Measurements from ENCODE around the gene LRRC41.
"Not testable (repeated sequence)": the region's sequence is repeated elsewhere in the genome, so short reads cannot be mapped to it uniquely, and the experiment has no call there.

The LRRC41 gene

DNA sequence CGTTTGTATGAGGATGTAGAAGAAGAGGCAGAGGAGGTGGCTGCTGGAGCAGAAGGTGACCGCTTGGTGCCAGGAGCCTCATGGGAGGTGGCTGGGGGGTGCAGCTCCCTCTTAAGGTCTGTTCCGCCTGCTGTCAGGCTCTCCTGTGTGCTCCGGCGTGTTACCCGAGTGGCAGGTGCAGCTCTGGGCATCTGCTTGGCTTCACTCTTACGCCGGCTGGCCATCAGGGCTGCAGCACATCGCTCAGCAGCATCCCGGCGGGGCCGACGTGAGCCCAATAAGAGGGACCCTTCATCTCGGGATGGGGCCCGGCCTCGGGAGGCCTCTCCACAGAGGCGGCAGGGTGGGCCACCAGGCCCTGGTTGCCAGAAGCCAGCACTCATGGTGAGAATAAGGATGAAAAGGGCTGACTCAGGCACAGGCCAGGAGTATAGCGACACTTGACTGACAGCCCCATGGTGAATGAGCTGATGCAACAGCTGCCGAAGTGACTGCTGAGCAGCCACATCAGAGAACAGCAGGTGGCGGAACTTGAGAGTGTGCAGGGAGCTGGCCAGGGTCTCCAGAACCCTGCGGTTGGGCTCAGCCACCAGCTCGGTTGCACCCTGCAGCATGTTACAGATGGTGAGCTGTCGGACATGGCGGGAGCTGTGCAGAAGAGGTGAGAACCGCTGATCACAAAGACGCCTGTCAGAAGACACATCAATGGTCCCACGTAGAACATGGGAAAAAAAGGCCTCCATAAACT lies 17.5 kb downstream of the LRRC41 start:
- peak; percentile 14 for DNase-seq (ENCODE audit: low read depth)

DNA sequence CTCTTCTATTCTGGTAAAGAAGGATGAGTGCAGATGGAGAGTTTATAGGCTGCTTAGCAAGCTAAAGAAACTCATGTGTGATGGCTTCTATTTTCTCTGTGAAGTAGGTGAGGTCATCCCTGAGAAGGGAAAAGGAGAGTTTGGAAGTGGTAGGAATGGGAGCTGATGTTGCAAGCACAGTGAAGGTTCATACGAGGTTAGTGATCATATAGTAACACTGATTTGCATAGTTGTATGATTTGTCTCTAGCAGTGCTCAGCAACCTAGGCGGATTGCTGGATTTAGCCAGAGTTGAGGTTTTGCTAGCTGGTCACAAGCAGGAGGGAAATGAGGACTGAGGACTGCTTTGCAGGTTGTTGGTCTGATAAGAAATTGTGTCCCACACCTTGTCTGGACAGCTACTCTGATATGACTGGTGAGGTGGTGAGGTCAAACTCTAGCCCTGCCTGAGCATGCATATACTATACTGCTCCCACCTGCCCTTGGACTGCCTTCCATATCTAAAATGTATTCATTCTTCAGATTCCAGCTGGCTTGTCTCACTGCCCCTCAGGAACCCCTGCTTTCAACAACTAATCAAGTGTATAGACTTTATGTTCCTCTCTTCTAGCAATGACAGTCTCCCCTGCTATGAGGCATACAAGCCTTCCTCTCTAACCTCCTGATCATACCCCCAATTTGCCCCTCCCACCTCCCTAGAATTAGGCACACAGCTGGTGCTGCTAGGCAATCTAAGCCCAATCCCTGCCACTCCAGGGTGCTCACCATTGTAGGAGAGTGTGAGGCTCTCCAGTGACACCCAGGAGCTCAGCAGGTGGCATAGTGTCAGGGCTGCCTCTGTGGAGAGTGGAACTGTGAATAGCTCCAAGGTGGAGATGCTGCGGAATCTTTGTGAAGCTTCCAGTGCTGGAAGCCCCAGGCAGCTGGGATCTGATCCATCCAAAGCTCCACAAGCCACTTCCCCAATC lies 18.5 kb downstream of the LRRC41 start:
- no peak for DNase-seq (ENCODE audit: low read depth)

DNA sequence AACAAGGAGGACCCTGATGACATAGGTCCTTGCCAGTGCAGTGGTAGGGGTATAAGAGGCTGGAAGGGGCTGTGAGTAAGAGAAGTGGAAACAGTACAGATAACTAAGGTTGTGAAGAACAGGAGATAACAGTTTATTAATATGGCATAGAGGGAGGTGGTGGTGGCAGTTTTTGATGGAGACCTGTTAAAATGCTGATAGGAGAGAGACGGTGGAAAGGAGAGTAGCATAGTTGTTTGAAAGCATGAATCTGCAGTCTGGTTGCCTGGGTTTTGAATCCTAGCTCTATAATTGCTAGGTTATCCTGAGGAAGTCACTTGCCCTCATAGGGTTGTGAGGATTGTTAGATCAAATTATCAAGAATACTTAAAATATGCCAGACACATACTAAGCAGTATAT lies 19.4 kb downstream of the LRRC41 start:
- DNase-seq (ENCODE audit: low read depth), result no peak

DNA sequence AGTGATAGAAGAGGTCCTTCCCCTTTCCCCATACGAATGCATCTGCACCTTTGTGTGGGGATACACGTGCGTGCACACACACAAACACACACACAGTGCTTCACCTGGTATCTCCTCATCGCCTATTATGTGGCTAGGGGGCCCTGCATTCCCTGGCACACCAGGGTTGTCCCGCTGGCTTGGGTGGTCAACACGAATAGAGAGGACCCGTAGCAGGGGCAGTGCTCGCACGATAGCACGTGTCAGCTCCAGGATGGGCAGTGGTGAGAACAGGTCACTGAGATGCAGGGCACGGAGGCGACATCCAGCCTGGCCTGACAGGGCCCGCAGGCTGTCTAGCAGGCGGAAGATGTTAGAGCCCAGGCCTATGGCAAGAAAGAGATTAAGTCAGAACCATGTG lies 22.4 kb downstream of the LRRC41 start:
- DNase-seq (ENCODE audit: low read depth), result no peak

DNA sequence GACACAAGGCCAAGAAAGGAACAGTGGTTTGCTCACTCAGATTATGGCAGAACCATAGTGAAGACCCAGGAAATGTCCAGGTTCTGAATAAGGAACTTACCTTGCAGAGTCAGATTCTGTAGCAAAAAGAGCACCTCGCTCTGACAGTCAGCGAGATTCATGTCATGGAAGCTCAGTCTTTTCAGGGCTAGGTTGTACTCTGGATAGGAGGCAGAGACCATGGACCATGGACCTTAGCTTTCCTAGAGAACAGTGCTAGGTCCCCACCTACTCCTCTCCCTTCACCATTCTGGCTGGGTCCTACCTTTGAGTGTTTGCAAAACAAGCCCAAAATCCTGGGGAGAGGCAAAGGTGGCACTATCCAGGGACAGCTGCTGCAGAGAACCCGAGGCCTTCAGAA lies 23.3 kb downstream of the LRRC41 start:
- no peak for DNase-seq (ENCODE audit: low read depth)

DNA sequence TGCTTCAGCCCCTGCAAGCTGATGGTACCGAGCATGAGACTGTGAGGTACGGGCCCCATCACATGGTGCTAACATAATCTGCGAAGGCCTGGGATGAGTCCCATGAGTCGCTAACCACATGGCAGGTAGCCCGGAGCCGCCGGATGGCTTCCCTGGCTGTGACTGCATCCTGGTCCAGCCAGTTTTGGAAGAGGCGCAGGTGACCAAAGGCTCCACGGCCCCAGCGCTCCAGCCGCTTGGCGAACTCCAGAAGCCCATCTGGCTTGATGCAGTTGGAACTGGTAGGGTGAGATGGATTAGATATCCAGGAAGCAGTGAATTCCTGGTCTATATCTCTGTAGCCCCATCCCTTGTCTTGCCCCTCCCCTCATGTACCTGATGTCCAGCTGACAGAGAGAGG lies 24.6 kb downstream of the LRRC41 start:
- no peak for DNase-seq (ENCODE audit: low read depth)

DNA sequence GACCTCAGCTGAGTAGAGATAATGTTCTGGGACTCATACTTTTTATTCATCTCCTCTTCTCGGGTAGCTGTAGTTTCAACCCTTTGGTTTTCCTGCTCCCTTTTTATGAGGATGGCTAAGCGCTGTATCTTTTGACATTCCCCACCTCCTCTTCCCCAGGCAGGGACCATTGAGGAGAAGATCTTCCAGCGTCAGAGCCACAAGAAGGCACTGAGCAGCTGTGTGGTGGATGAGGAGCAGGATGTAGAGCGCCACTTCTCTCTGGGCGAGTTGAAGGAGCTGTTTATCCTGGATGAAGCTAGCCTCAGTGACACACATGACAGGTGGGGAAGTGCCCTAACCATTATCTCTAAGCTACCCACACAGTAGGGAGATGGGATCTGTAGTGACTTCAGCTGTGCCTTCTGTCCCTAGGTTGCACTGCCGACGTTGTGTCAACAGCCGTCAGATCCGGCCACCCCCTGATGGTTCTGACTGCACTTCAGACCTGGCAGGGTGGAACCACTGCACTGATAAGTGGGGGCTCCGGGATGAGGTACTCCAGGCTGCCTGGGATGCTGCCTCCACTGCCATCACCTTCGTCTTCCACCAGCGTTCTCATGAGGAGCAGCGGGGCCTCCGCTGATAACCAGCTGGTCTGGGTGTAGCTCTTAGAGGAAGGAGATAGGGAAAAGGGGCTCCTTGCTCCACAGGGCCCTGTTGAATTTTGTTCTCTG lies 25.6 kb downstream of the LRRC41 start:
- DNase-seq (ENCODE audit: low read depth), result no peak

DNA sequence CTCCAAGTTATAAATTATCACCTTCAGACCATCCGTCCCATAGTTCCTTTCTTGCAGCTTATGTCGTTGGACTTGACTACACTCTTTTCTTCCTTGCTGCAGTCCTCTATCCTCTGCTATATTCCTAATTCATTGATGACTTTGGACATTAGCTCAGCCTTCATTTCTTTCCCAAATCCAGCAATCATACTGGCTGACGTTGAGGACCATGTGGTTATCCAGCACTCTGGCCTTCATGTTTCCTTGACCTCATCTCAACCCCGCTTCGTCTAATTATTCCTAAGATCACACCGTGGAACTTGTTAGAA lies 28.4 kb downstream of the LRRC41 start:
- DNase-seq (ENCODE audit: low read depth), result no peak

DNA sequence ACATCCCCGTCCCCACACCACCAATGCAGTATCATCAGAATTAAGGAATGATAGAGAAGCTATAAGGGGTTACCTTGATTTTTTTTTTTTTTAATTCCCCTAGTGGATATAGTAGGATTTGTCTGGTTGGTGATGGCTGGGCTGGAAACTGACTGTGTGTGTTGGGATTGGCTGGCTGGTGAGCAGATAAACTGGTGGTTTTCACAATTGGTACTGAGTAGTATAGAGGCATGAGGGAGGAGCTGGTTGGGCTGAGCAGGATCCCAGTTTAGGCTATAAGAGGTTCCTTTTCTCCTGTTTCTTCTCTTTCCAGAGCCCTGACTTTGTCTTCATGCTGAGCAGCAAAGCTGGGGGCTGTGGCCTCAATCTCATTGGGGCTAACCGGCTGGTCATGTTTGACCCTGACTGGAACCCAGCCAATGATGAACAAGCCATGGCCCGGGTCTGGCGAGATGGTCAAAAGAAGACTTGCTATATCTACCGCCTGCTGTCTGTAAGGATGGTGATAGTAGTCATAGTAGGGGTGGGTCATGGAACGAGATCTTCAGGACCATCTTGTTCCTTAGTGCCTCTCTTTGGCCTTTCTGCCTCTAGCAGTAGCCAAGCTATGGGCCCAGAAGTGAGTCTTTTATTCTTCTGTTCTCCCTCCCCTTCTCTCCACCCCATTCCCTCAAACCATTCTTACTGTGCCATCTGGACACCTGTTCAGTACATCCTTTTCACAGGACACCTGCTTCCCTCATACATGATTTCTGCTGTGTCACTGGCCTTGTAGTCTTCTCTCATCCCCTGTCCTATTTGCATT lies 29.0 kb downstream of the LRRC41 start:
- DNase-seq (ENCODE audit: low read depth), result no peak

DNA sequence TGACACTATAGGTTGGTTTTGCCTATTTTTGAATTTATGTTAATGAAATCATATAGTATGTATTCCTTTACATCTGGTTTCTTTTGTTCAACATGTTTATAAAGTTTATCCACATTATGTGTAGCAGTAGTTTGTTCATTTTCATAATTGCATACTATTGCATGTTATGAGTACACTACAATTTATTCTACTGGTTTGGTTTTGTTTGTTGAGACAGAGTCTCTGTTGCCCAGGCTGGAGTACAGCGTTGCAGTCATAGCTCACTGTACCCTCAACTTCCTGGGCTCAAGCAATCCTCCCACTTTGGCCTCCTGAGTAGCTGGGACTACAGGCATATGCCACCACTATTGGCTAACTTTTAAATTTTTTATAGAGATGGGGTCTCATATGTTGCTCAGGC lies 34.8 kb downstream of the LRRC41 start:
- no peak for DNase-seq (ENCODE audit: low read depth)

DNA sequence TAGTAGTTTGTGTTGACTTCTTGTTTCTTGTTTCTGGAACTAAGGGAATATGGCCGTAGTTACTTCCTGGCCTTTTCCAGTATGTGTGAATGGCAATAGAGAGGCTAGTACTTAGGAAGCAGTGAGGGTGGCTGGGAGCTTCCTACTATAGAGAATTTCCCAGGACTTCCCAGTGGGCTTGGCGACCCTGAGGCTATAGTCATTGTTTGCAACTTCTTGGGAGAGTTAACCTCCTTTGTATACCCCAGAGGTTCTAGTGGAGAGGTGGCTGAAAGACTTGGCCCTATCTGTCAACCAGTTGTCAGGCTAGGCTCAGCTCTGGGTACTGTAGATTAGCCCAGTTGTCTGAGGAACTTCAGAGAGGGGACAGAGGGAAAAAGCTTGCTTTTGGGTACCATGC lies 40.3 kb downstream of the LRRC41 start:
- DNase-seq (ENCODE audit: low read depth), result no peak

DNA sequence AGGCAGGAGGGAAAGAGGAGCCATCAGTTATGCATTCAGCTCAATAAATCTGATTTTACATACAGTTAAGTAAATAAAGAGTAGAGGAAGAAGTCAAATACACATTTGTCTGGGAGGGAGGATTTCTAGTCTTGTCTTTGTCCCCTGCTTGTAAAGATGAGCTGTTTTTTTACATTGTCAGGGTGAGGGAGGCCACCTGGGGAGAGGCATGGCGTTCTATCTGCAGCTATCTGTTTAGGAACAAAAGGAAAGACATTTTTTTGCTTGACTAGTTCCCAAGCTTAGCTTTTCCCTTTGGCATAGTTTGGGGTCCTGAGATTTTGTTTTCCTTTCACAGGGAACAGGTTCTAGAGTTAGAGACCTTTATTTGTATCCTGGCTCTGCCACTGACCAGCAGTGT lies 40.9 kb downstream of the LRRC41 start:
- DNase-seq (ENCODE audit: low read depth), result no peak

DNA sequence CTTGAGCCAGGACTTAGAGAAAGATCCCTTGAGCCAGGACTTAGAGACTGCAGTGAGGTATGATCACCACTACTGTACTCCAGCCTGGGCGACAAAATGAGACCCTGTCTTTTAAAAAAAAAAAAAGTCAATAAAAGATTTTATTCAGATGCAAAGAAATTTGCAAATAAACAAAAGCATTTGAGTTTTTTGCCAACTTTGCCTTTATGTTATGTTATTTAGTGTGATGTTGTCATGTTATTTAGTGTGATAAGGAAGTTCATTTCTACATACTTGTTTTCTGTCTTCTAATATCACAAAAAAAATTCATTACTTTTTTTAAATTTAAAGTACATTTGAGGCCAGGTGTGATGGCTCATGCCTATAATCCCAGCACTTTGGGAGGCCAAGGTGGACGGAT lies 46.9 kb downstream of the LRRC41 start:
- DNase-seq (ENCODE audit: low read depth), result no peak

DNA sequence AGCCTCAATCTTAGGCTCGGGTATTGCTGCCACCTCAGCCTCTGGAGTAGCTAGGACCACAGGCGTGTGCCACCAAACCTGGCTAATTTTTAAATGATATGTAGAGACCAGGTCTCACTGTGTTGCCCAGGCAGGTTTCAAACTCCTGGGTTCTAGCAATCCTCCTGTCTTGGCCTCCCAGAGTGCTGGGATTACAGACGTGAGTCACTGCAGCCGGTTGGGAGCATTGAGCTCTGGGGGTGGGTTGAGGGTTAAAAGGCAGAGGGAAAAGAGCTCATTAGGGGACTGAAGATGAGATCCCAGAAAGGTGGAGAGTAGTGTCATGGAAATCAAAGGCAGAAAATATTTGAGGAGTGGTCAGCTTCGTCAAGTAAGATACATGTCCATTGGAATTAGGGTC lies 48.7 kb downstream of the LRRC41 start:
- DNase-seq (ENCODE audit: low read depth), result no peak

DNA sequence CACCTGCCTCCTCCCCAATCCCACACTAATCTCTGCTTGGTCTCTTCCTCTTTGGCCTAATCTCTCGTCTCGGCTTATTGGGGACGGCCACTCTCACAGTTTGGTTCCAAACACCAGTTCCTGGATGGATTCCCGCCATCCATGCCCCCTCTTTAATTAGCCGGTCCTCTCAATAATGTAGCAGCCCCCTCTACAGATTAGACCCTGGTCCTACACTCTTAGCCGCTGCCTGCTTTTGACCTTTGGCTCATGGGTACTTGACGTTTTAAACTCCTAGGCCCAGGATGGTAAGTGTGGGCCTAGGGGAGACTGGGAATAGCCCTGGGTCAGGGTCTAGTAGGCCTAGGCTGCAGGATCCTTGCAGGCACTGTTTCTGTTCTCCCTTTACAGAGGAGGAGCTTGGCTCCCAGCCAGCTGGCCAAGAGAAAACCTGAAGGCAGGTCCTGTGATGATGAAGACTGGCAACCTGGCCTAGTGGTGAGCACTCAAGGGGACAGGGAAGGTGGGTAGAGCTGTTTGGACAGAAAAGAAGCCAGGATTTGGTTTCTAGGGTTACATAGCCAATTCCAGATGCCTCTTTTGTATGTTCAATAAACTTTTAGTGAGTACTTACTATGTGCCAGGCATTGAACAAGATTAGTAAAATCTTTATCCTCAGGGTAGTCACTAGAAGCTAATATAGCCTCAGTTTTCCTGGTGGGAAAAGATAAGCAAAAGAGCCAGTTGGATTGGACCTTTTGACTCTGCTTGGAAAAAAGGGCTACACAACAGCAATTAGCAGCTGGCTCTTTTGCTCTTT lies 55.1 kb downstream of the LRRC41 start:
- no peak for DNase-seq (ENCODE audit: low read depth)

DNA sequence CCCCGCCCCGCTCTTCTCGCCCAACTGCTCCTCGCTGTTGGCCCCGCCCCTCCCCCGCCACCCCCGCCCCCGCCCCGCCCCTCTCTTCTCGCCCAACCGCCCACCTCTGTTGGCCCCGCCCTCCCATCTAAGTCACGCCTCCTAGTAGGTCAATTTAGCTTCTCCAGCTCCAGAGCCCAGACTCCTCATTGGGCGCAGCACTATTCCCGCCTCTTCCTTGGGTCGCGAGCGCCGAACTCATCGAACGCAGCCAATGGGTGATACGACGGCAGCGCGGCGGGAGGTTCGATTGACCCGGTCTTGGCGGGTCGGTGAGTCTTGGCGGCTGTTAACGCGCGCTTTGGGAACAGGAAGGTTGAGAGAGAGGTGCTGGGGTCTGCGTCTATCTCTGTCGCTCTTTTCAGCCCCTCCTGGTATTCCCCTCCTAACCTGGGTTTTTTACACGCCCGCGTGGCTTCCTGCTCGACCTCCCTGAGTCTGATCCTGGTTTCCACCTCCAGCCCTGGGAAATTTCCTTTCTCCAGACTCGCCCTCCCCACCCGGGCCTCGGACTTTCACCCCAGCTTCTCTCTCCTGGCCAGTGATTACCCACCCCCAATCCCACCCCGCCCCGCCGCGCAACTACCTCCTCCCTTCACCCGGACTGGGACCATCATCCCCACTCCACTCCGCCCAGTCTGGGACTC lies 55.8 kb downstream of the LRRC41 start, which contains the start of gene RAD54L:
RAD54L (plus strand) TSS at position 328 of the 686 bp plus-strand sequence. CDS start 643 bp downstream, outside the sequence.
- DNase-seq (ENCODE audit: low read depth), result peak; percentile 93

DNA sequence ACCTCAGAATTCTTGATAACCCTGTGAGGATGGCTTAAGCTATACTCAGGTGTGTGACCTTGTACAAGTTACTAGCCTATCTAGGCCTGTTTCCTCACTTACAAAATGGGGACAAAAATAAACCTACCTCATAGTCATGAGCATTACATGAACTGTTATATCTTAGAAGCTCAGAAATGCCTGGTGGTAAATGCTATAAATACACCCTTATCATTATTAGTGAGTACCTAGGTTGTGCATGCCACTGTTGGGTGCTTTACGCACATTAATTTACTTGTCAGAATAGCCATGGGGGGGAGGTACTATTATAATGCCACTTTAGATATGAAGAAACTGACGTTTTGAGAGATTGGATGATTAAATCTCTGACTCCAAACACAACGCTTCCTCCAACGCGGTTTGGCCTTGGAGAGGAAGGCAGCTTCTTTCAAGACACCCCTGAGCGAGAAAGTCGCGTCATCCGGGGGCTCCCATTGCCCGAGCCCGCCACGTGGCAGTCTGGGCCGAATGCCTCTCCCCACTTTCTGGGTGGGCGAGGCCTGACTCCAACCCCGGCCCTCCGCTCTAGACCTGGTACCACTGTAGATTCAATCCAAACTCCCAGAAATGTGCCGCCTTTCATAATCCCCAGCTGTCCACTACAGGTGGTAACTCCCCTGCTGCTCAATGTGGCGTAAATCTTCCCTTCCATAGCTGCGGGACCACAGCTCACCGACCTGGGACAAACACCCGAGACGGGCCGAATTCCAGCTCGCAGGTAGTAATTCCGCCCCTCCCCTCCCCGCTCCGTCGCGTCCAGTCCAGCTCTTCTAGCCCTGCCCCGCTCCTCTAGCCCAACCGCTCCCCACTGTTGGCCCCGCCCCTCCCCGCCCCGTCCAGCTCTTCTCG lies 56.6 kb downstream of the LRRC41 start:
- peak; percentile 36 for DNase-seq (ENCODE audit: low read depth)

DNA sequence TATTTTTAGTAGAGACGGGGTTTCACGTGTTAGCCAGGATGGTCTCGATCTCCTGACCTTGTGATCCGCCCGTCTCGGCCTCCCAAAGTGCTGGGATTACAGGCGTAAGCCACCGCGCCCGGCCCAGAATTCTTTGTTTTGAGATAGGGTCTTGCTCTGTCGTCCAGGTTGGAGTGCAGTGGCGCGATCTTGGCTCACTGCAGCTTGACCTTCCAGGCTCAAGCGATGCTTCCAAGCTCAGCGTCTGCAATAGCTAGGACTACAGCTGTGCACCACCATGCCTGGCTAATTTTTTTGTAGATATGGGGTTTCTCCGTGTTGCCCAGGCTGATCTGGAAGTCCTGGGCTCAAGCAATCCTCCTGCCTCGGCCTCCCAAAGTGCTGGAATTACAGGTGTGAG lies 57.3 kb downstream of the LRRC41 start:
- not testable (repeated sequence) for DNase-seq (ENCODE audit: low read depth)

DNA sequence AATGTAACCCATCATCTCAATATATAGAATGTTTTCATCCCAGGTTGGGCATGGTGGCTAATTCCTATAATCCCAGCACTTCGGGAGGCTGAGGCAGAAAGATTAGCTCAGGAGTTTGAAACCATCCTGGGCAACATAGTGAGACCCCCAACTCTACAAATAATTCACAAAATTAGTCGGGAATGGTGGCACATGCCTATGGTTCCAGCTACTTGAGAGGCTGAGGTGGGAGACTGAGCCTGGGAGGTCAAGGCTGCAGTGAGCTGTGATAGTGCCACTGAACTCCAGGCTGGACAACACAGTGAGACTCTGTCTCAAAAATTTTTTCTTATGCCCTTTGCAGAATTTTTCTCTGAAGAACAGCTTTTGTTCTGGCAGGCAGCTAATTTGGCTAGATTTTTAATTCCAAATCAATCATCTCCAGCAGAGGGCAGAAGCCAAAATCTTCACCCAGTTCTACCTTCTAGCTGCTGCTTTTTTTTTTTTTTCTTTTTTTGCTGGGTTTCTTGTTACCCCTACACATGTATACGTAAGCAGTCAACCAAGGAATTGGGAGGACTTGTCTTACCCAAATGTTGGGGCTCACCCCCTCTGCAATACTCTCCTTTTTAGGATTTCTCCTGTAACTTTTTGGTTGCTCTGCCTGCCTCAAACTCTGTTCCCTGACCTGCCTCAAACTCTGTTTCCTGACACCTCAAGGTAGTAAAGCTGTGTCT lies 58.6 kb downstream of the LRRC41 start:
- DNase-seq (ENCODE audit: low read depth), result no peak

All from activated gamma-delta T cell treated with anti-CD3 and anti-CD28 coated beads, Interleukin-2, amount 50 U/mL, for 16 hours (primary cell).